B cell (primary cell): ENCODE results near the gene OR52B2. TPM values are rescaled to one million over a fixed set of nuclear protein-coding genes. Genes with fewer than 3 reads are reported as not detected.

Experiments used
- ATAC-seq: fragments of 200-7000 bp; cut with Tn5 transposase; one replicate; pipeline ENCODE4 v1.10.0; 2021; ENCODE audit warnings: low read depth, mild to moderate bottlenecking, moderate number of reproducible peaks, moderate library complexity
- CTCF ChIA-PET: fragments of 350-600 bp; sonication (Branson Sonifier 250); formaldehyde crosslinking; loops from one replicate; lab custom pipeline; 2021; ENCODE audit warnings: antibody characterized with exemption, inconsistent platforms; lab: Charles Lee
- POLR2A ChIA-PET: fragments of 350-600 bp; sonication (Branson Sonifier 250); formaldehyde crosslinking; loops from one replicate; lab custom pipeline; 2021; ENCODE audit warnings: antibody characterized with exemption; lab: Charles Lee
- DNase-seq: peaks from one replicate; pipeline ENCODE4 v3.0.0; 2013
- H2AFZ ChIP-seq: 2 replicates; pipeline ENCODE4 v1.6.1; 2012; ENCODE audit warnings: mild to moderate bottlenecking, low read depth, low read length; ENCODE audit not compliant: insufficient read depth, poor library complexity, severe bottlenecking
- H3K27ac ChIP-seq, 2 donors: 1 replicate in 1 of 2; 2 replicates in 1 of 2; pipeline ENCODE4 v1.5.1; 2012 to 2013; ENCODE audit warnings: low read length in 2 of 2, mild to moderate bottlenecking in 2 of 2, moderate library complexity in 1 of 2
- H3K27me3 ChIP-seq, 4 experiments: fragments of 200-600 bp in 1 of 4; sonication (generic) in 1 of 4; replicated peaks in 1 of 4; 1 replicate in 2 of 4; 2 replicates in 2 of 4; pipeline versions ENCODE4 v1.6.1 to v1.7.0; 2013 to 2016; ENCODE audit warnings: low read length in 3 of 4, mild to moderate bottlenecking in 2 of 4, mixed read lengths in 1 of 4, moderate library complexity in 1 of 4; ENCODE audit not compliant: insufficient read depth in 4 of 4, control insufficient read depth in 3 of 4; ENCODE audit errors: control extremely low read depth in 1 of 4
- H3K36me3 ChIP-seq, 2 experiments: replicated peaks in 1 of 2; 1 replicate in 1 of 2; 2 replicates in 1 of 2; pipeline versions ENCODE4 v1.6.1 to v1.7.1; 2013; ENCODE audit warnings: low read length in 1 of 2; ENCODE audit not compliant: insufficient read depth in 2 of 2, control insufficient read depth in 1 of 2; ENCODE audit errors: control extremely low read depth in 1 of 2, extremely low read depth in 1 of 2
- H3K4me1 ChIP-seq, 2 donors: fragments of 200-600 bp in 1 of 2; sonication (generic) in 1 of 2; 1 replicate in 1 of 2; 2 replicates in 1 of 2; pipeline versions ENCODE4 v1.5.1 to v1.6.1; 2013 to 2017; ENCODE audit warnings: low read length in 2 of 2; ENCODE audit not compliant: control insufficient read depth in 2 of 2, insufficient read depth in 2 of 2
- H3K4me2 ChIP-seq: replicated peaks from 2 replicates; pipeline ENCODE3; 2012; ENCODE audit warnings: mild to moderate bottlenecking, low read depth, low read length; ENCODE audit not compliant: poor library complexity, severe bottlenecking
- H3K4me3 ChIP-seq, 5 experiments: fragments of 200-600 bp in 1 of 5; sonication (generic) in 1 of 5; 1 replicate in 3 of 5; 2 replicates in 2 of 5; pipeline versions ENCODE4 v1.5.1 to v1.7.0; 2011 to 2016; ENCODE audit warnings: low read length in 4 of 5, mild to moderate bottlenecking in 4 of 5, low read depth in 2 of 5, control low read depth in 1 of 5, moderate library complexity in 1 of 5; ENCODE audit not compliant: insufficient read depth in 1 of 5; ENCODE audit errors: control extremely low read depth in 1 of 5, extremely low read depth in 1 of 5
- H3K79me2 ChIP-seq: fragments of 200-600 bp; sonication (generic); one replicate; pipeline ENCODE4 v1.6.0; 2016; ENCODE audit warnings: low read length; ENCODE audit not compliant: control insufficient read depth, insufficient read depth
- H3K9ac ChIP-seq: fragments of 200-600 bp; sonication (generic); 2 replicates; pipeline ENCODE4 v1.6.1; 2017; ENCODE audit warnings: mild to moderate bottlenecking, low read length, moderate library complexity
- H3K9me3 ChIP-seq, 3 donors: one replicate each; pipeline versions ENCODE4 v1.6.1 to v1.7.1; 2013; ENCODE audit warnings: low read length in 2 of 3; ENCODE audit not compliant: control insufficient read depth in 2 of 3, insufficient read depth in 1 of 3; ENCODE audit errors: control extremely low read depth in 1 of 3
- H4K20me1 ChIP-seq: 2 replicates; pipeline ENCODE4 v1.6.0; 2012; ENCODE audit warnings: mild to moderate bottlenecking, low read length; ENCODE audit not compliant: insufficient read depth, control insufficient read depth, poor library complexity, severe bottlenecking
- H3K27ac Mint-ChIP-seq: one replicate; pipeline ENCODE4 v1.8.0; 2021; ENCODE audit warnings: mixed read lengths
- H3K27me3 Mint-ChIP-seq: one replicate; pipeline ENCODE4 v1.8.0; 2021; ENCODE audit warnings: mixed read lengths
- H3K4me1 Mint-ChIP-seq: one replicate; pipeline ENCODE4 v1.8.0; 2021; ENCODE audit warnings: mixed read lengths
- H3K4me3 Mint-ChIP-seq: one replicate; pipeline ENCODE4 v1.8.0; 2021; ENCODE audit warnings: mixed read lengths
- H3K9me3 Mint-ChIP-seq: one replicate; pipeline ENCODE4 v1.8.0; 2022; ENCODE audit warnings: mixed read lengths; ENCODE audit not compliant: insufficient read depth
- EZH2 ChIP-seq: IDR thresholded peaks from 2 replicates; pipeline ENCODE4 v1.6.1; 2012; ENCODE audit warnings: borderline replicate concordance, low read depth, mild to moderate bottlenecking, moderate library complexity, low read length; ENCODE audit not compliant: insufficient read depth, poor library complexity, severe bottlenecking
- whole genome bisulfite sequencing: methylation state at CpG from one replicate; pipeline ENCODE4 v1.1.5; 2013; ENCODE audit warnings: missing lambda C conversion rate; ENCODE audit not compliant: insufficient coverage; 5-methylcytosine and 5-hydroxymethylcytosine counted together
- intact Hi-C: fragments of 100-400 bp; cut with micrococcal nuclease; formaldehyde crosslinking; loops from one replicate; pipeline ENCODE4 v1.10.0; 2022
- polyA plus RNA-seq: library from polyadenylated mRNA; depleted of rRNA; stranded (reverse); fragments of >200 nt; gene quantifications from 2 replicates; pipeline ENCODE4 v1.2.3, GENCODE V29; 2012
- total RNA-seq, 2 donors: library from RNA; stranded (reverse); fragments of 120-200 nt in 1 of 2; gene quantifications; 1 replicate in 1 of 2; 2 replicates in 1 of 2; pipeline versions ENCODE4 v1.2.3 to v1.2.4, GENCODE V29; 2013 to 2022
- TF ChIP-seq, protein P1 (sequence below): fragments of 200-600 bp; IDR thresholded peaks from one replicate; pipeline ENCODE4 v1.8.0; 2022; ENCODE audit warnings: antibody characterized with exemption, mild to moderate bottlenecking

OR52B2 gene
- total and polyA plus RNA-seq, 2 donors (not counting 1 experiment from before 2014, with no cell fraction given): not detected

DNA sequence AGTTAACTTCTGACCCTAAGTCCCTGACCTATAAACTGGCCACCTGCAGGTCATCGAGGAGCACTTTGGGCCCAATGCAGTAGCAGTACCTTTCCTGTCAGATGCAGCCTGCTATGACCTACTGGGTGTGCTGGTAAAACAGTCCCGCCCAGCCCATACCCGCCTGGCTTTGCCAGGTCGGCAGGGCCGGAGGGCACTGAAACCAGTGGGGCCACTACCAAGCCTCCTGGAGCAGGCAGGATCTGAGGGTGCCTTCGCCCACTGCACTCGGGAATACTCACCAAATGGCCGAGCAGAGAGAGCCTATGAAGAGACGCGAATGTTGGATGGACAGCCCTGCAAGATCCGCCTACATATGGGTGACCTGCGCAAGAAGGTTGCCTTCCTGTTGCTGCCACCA, 39.7 kb upstream of the OR52B2 start:
- no peak overlapping the region for H3K27ac Mint-ChIP-seq
- Histone ChIP-seq H3K4me3 (no peak overlapping the region), H3K4me2 (no peak overlapping the region), H3K4me1 (no peaks in the 10 kb centered on the region), H4K20me1 (no peaks in the 10 kb centered on the region), H2AFZ (no peak overlapping the region), H3K79me2 (no peaks in the 10 kb centered on the region), H3K9ac (no peak overlapping the region), H3K36me3 (peaks cover 0 to 35% of the 10 kb centered on the region in 2 experiments), H3K27me3 (no peaks in the 10 kb centered on the region), H3K27ac (no peak overlapping the region), H3K9me3 (no peaks in the 10 kb centered on the region)
- ChIA-PET CTCF (no interaction called here), POLR2A (no interaction called here)
- no peaks in the 10 kb centered on the region for H3K4me1 Mint-ChIP-seq
- no peak for TF ChIP-seq EZH2
- TF ChIP-seq, protein P1, sequence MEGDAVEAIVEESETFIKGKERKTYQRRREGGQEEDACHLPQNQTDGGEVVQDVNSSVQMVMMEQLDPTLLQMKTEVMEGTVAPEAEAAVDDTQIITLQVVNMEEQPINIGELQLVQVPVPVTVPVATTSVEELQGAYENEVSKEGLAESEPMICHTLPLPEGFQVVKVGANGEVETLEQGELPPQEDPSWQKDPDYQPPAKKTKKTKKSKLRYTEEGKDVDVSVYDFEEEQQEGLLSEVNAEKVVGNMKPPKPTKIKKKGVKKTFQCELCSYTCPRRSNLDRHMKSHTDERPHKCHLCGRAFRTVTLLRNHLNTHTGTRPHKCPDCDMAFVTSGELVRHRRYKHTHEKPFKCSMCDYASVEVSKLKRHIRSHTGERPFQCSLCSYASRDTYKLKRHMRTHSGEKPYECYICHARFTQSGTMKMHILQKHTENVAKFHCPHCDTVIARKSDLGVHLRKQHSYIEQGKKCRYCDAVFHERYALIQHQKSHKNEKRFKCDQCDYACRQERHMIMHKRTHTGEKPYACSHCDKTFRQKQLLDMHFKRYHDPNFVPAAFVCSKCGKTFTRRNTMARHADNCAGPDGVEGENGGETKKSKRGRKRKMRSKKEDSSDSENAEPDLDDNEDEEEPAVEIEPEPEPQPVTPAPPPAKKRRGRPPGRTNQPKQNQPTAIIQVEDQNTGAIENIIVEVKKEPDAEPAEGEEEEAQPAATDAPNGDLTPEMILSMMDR: no peak
- H3K27me3 Mint-ChIP-seq: no peaks in the 10 kb centered on the region
- H3K9me3 Mint-ChIP-seq: no peaks in the 10 kb centered on the region
- no peak for DNase-seq
- H3K4me3 Mint-ChIP-seq: no peak overlapping the region
- WGBS: over 99% methylated on average over 12 of the region's 12 CpGs
- no peak for ATAC-seq
- intact Hi-C loops: no loop called here

- TF ChIP-seq, protein P1: no peak
- TF ChIP-seq EZH2: no peak
- H3K27me3 Mint-ChIP-seq: no peaks in the 10 kb centered on the region
- CTCF ChIA-PET: no interaction called here
- no peaks in the 10 kb centered on the region for H4K20me1 ChIP-seq
- H3K4me2 ChIP-seq: no peak overlapping the region
- H3K27ac Mint-ChIP-seq: no peak overlapping the region
- H3K4me3 Mint-ChIP-seq: no peak overlapping the region
- intact Hi-C loops: no loop called here
- no peaks in the 10 kb centered on the region for H3K9me3 Mint-ChIP-seq
- H3K4me1 Mint-ChIP-seq: peaks cover 9% of the 10 kb centered on the region
- H3K27me3 ChIP-seq: no peaks in the 10 kb centered on the region
- WGBS: 100% methylated on average over 3 of the region's 3 CpGs
- ATAC-seq (no peak), DNase-seq (no peak)
- H2AFZ ChIP-seq: no peak overlapping the region
- H3K4me3 ChIP-seq: no peak overlapping the region
- H3K4me1 ChIP-seq: peaks cover 0 to 3% of the 10 kb centered on the region in 2 donors
- H3K9me3 ChIP-seq: no peaks in the 10 kb centered on the region
- H3K27ac ChIP-seq: no peak overlapping the region
- no peaks in the 10 kb centered on the region for H3K79me2 ChIP-seq
- POLR2A ChIA-PET: no interaction called here
- peaks cover 0 to 15% of the 10 kb centered on the region in 2 experiments for H3K36me3 ChIP-seq
- H3K9ac ChIP-seq: no peak overlapping the region
These were observed 36.5 kb upstream of the OR52B2 start for GRCh38 chr11:6206456-6207180.
